GM12865 (cell line): ENCODE measurements around the gene PSAP.

Source experiments
- DNase-seq: peaks from one replicate; pipeline ENCODE4 v3.0.0; 2010; ENCODE audit warnings: low read depth
- H3K4me3 ChIP-seq: 2 replicates; pipeline ENCODE4 v1.5.1; 2011; ENCODE audit warnings: mild to moderate bottlenecking, low read depth, low read length, control low read depth
- TF ChIP-seq, protein P1 (sequence below): IDR thresholded peaks from 2 replicates; pipeline ENCODE4 v1.5.1; 2011; ENCODE audit warnings: low read length, control low read depth, low read depth, inconsistent platforms; ENCODE audit not compliant: insufficient read depth; ENCODE audit errors: missing control alignments

PSAP gene

DNA sequence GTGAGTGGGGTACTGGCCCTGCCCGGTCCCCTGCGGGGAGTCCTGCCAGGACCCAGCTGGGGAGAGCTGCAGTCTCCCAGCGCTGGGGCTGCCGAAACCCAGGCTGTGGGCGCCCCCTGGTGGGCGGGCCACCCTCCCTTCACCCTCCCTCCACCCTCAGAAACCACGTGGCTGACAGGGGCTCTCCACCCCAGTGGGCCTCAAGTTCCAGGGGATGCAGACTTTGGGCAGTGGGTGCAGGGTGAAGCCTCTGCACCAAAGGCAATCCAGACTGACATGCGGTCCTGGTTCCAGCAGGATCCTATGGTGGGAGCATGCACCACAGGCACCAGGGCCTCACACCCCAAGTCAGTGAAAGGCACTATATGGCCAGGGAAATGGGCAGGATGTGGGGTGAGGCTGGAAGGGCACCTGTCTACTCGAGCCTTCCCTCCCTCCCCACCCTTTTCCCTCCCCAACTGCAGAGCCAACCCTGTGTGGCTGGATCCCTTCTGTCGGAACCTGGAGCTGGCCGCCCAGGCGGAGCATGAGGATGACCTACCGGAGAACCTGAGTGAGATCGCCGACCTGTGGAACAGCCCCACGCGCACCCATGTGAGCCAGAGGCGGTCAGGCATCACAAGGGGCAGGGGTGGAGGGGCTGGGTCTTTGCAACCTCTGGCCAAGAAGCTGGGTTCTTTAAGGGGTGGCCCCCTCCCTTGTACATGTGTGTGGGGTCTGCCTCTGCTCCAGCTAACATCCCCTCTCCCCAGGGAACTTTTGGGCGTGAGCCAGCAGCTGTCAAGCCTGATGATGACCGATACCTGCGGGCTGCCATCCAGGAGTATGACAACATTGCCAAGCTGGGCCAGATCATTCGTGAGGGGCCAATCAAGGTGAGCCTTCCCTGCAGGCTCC lies 38.8 kb downstream of the PSAP start:
- peak; percentile 76 for DNase-seq
- no peak overlapping the region for H3K4me3 ChIP-seq
- TF ChIP-seq, protein P1, sequence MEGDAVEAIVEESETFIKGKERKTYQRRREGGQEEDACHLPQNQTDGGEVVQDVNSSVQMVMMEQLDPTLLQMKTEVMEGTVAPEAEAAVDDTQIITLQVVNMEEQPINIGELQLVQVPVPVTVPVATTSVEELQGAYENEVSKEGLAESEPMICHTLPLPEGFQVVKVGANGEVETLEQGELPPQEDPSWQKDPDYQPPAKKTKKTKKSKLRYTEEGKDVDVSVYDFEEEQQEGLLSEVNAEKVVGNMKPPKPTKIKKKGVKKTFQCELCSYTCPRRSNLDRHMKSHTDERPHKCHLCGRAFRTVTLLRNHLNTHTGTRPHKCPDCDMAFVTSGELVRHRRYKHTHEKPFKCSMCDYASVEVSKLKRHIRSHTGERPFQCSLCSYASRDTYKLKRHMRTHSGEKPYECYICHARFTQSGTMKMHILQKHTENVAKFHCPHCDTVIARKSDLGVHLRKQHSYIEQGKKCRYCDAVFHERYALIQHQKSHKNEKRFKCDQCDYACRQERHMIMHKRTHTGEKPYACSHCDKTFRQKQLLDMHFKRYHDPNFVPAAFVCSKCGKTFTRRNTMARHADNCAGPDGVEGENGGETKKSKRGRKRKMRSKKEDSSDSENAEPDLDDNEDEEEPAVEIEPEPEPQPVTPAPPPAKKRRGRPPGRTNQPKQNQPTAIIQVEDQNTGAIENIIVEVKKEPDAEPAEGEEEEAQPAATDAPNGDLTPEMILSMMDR = peak; percentile 91

DNA sequence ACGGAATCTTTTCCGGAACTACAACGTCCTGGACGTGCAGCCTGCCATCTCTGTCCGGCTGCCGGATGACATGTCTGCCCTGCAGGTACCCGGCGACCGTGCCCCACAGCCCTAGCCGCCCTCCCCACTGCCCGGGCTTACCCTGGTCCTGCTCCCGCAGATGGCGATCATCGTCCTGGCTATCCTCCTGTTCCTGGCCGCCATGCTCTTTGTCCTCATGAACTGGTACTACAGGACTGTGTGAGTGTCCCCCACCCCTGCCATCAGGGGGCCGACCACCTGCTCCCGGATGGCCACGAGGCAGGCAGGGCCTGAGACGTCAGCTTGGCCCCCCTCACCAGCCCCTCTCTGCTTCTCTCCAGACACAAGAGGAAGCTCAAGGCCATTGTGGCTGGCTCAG lies 39.7 kb downstream of the PSAP start:
- TF ChIP-seq, protein P1 = no peak
- no peak overlapping the region for H3K4me3 ChIP-seq
- DNase-seq = no peak

DNA sequence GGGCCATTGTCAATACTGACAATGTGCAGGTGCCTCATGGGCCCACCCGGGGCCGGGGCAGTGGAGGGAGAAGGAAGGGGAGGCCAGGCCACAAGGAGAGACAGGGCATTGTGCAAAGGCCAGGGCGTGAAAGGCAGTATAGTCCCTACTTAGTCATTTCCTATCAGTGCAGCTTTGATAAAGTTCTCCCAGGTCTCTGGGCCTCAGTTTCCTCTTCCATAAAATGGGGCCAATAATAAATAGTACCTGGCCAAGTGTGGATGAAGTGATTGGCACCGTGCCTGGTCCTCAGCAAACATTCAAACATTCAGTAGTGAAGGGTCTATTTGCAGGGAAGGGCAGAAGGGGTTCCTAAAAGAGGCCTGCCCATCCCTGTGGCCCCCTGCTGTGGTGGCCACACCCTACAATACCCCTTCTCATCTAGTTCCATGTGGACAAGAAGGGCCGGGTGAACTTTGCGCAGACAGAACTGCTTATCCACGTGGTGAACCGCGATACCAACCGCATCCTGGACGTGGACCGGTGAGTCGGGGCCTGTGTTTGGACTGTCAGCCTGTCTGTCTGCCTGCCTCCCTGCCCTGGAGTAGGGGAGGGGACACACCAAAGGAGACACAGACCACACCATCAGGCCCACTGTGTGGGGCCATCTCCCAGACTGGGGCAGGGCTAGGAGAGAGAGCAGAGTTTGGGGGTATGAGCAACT lies 40.9 kb downstream of the PSAP start:
- no peak for DNase-seq
- H3K4me3 ChIP-seq = no peak overlapping the region
- TF ChIP-seq, protein P1 = no peak

DNA sequence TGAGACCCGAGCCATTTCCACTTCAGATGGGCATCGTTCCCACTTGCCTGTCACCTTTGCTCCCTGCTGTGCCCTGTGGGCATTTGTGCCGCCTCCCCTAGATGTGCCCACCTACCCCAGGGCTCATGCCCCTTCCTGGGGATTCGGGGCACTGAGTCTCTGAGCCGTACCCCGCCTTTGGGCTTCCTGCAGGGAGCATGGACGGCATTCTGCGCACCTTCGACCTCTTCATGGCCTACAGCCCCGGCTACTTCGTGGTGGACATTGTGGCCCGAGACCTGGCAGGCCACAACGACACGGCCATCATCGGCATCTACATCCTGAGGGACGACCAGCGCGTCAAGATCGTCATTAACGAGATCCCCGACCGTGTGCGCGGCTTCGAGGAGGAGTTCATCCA lies 41.4 kb downstream of the PSAP start:
- TF ChIP-seq, protein P1 = no peak
- H3K4me3 ChIP-seq = no peak overlapping the region
- no peak for DNase-seq

DNA sequence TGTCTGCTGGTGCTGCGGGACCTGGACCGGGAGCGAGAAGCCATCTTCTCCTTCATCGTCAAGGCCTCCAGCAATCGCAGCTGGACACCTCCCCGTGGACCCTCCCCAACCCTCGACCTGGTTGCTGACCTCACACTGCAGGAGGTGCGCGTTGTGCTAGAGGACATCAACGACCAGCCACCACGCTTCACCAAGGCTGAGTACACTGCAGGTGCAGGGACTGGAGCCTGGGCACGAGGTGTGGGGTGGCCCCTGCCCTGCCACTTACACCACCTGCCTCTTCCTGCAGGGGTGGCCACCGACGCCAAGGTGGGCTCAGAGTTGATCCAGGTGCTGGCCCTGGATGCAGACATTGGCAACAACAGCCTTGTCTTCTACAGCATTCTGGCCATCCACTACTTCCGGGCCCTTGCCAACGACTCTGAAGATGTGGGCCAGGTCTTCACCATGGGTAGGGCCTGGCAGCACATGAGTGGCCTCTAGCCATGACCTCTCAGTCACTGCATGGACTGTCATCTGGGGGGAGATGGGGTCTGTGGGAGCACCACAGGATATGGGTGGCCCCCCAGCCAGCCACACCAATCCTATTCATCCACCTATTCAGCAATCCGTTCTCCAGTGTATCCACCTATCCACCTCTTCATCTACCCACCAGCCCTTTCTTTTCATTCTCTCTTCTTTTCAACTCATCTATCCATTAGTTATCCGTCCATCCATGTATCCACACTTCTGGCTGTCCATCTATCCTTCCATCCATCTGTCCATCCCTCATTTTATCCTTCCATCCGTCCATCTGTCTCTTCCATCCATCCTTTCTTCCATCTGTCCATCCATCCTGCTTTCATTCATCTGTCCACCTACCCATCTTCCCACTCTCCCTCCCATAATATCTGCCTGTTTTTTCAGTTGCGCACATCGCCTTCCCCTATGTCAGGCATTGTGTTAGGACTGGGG lies 43.2 kb downstream of the PSAP start:
- TF ChIP-seq, protein P1 = no peak
- H3K4me3 ChIP-seq = no peak overlapping the region
- no peak for DNase-seq

DNA sequence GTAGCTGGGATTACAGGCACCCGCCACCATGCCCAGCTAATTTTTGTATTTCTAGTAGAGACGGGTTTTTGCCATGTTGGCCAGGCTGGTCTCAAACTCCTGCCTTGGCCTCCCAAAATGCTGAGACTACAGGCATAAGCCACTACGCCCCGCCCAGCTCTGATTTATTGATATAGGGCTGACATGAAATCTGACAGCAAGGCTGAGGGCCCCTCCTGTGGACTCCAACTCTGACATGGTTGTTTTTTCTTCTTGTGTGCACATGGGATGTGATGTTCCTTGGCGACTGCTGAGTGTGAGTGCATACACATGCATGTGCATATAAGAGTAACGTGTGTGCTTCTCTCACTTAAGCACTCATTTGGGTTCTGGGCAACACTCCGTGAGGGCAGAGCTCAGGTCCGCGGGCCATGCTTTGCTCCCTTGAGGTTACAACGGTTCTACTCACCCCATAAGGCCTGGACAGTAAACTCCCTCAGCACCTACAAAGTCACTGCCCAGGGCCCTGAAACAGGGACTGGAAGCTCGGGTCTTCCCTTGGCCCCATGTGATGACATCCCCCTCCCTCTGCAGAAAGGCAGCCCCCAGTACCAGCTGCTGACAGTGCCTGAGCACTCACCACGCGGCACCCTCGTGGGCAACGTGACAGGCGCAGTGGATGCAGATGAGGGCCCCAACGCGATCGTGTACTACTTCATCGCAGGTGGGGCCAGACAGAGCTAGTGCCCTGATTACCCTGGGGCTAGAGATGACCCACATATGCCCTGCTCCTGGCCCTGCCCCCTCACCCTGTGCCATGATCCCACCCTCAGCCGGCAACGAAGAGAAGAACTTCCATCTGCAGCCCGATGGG lies 44.1 kb downstream of the PSAP start:
- TF ChIP-seq, protein P1 = no peak
- no peak for DNase-seq
- H3K4me3 ChIP-seq = no peak overlapping the region
